22Rv1 (cell line): Measurements from ENCODE around the gene PFKFB4.

Source experiments
- H3K27ac ChIP-seq: fragments of 450-650 bp; 2 replicates; pipeline ENCODE4 v1.5.1; 2017
- CTCF ChIP-seq: fragments of 450-650 bp; IDR thresholded peaks from 2 replicates; pipeline ENCODE4 v1.5.1; 2017; ENCODE audit warnings: mild to moderate bottlenecking
- ZFX ChIP-seq: fragments of 450-650 bp; IDR thresholded peaks from 2 replicates; pipeline ENCODE4 v1.6.1; 2017; ENCODE audit warnings: antibody characterized with exemption, borderline replicate concordance

The PFKFB4 gene

GRCh38 chr3:48507256-48508061, 49.1 kb downstream of the PFKFB4 start:
- peak overlapping the region; percentile 62 for H3K27ac ChIP-seq
- no peak for TF ChIP-seq ZFX
- peak; percentile 76 for TF ChIP-seq CTCF

GRCh38 chr3:48505968-48506504, 50.6 kb downstream of the PFKFB4 start:
- H3K27ac ChIP-seq, result no peak overlapping the region
- TF ChIP-seq ZFX (no peak), CTCF (no peak)

GRCh38 chr3:48505146-48505545, 51.5 kb downstream of the PFKFB4 start:
- H3K27ac ChIP-seq, result peak overlapping the region; percentile 78; the same call in 1 of the 2 replicates
- no peak for TF ChIP-seq CTCF
- no peak for TF ChIP-seq ZFX

GRCh38 chr3:48504051-48504946, 52.3 kb downstream of the PFKFB4 start, which contains the start of gene SHISA5:
Gene SHISA5 (minus strand): TSS chr3:48504174. CDS start chr3:48504094, 80 bp downstream.
- TF ChIP-seq ZFX (no peak), CTCF (no peak)
- H3K27ac ChIP-seq, result peak within 1 kb of the TSS; percentile 78

GRCh38 chr3:48503401-48504050, 53.1 kb downstream of the PFKFB4 start:
- peak overlapping the region; percentile 78 for H3K27ac ChIP-seq
- TF ChIP-seq ZFX, result no peak
- no peak for TF ChIP-seq CTCF

- no peak for TF ChIP-seq CTCF
- no peak for TF ChIP-seq ZFX
- peak overlapping the region; percentile 78 for H3K27ac ChIP-seq
Observed at GRCh38 chr3:48502728-48503168, 53.9 kb downstream of the PFKFB4 start.
